GM21737 (cell line): Measurements from ENCODE around the gene BORA.
"Not testable (repeated sequence)": the region's sequence is repeated elsewhere in the genome, so short reads cannot be mapped to it uniquely, and the experiment has no call there.

ENCODE experiments used
- ATAC-seq: cut with Tn5 transposase; IDR thresholded peaks from one replicate; pipeline ENCODE4 v1.9.1; 2021; ENCODE audit warnings: mild to moderate bottlenecking, moderate library complexity; ENCODE audit not compliant: unreplicated experiment

The BORA gene

DNA sequence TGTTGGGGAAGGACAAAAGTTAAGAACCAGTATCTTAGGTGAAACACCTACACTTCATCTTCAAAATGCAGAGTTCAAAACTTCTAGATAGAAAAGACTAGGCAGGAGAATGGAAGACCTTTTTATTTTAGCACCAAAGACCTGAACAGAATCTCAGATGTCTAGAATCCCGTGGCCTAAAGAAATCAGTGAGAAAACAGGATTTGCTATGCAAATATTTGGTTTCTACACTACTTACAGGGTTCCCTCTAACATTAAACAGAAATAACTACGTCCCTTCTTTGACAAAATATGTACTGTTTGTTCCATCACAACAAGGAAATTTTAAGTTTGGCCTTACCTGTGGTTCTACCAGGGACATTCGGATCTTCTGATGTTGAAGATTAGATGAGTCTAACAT lies 32.5 kb downstream of the BORA start:
- no peak for ATAC-seq

DNA sequence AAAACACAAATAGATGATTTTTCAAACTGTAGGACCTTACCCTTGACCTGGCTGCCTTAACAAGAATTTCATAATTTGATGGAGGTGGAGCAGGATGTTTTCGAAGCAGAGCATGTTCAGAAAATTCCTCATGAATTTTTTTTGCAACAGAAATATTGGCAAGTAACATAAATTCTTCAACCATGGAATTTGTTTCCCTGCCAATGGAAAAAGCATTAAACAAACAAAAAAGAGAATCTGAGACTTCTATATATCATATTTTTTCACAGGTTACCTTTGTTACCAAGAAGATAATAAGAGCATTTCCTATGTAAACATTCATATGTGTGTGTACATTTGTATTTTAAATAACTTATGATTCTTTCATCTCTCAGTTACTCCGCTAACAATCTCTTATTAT lies 35.7 kb downstream of the BORA start:
- no peak for ATAC-seq

DNA sequence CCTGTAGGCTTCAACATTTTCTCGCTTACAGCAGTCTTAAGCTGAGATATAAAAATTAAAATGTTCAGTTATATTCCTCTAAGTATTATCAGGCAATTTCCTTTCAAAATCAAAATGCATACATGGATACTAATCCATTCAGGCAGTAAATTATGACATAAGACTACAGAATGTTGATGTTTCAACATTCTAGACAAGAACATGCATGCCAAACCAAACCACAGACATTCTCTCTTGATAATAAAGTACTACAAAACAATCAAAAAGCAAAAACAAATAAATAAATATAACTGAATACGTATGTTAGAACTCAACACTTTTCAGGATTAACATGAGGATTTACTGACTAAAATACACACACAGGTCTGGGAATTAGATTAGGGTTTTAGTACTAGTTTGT lies 46.3 kb downstream of the BORA start:
- ATAC-seq, result no peak

DNA sequence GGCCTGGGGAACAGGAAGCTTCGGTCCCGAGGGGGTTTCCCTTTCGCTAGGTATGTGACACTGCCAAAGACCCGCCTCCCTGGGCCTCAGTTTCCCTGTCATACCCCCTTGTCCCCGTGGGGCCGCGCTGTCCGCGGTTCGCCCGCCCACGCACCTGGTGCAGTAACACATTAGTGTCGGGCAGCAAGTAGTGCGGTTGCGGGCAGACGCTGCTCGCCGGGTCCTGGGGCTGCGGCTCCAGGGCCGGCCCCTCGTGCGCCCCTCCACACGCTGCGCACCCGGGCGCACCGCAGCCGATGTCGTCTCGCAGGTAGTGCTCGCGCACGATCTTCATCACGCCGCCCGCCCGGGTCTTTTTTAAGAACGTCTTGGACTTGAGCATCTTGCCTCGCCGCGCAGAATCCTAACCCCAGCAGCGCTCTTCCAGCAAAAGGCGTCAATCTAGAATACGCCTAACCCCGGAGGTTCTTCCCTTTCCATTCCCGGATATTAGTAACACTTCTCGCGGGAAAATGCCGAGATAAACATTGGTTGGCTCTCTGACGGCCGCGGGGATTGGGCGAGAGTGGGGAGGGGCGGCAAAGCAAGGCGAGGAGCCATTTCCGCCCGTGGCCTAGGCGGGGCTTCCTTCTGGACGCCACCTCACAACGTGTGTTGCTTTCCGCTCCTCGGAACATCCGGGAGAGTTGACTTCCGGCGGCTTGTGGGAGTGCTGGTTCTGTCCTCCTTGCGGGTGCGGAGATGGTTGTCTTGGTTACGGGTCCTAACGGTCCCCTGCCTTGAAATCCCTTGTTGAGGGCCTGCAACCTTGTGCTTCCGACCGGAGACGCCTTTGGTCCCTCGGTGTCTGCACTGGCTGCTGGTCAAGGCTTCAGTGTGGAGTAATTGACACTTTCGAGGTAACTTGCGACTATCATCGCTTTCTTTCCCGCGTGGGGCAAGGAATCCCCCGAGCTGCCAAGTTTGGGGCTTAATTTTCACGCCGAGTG lies 54.0 kb downstream of the BORA start, which contains the start of the genes DIS3 and PIBF1:
TSS of gene DIS3 (minus strand) at position 450 of the 989 bp plus-strand sequence. CDS start at position 382, 68 bp downstream.
TSS of gene PIBF1 (plus strand) at position 683 of the 989 bp plus-strand sequence. CDS start 1,337 bp downstream, outside the sequence.
- ATAC-seq, result peak; percentile 98

DNA sequence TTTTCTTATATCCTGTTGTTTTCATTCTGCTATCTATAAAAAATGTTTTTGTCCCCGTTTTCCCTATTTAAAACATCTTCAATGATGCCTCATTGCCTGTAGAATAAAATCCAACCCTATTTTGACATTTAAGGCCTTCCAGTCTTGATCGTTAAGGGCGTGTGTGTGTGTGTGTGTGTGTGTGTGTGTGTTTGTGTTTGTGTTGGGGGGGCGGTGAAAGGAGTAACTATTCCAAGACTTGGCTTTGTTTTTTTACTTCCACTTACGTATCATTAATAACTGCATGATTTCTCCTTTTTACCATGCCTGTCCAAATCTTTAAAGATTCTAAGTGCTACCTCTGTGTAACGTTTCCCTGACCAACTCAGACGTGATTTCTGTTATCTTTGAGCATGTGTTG lies 55.0 kb downstream of the BORA start:
- ATAC-seq, result no peak

DNA sequence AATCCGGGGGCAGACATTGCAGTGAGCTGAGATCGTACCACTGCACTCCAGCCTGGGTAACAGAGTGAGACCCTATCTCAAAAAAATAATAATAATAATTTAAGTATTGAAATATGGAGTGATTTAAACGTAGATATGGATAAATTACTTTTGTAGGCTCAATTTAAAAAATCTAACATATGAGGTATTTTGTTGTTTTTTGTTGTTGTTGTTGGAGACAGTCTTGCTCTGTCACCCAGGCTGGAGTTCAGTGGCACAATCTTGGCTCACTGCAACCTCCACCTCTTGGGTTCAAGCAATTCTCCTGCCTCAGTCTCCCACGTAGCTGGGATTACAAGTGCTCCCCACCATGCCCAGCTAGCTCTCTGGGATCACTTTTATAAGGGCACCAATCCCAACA lies 57.0 kb downstream of the BORA start:
- not testable (repeated sequence) for ATAC-seq

DNA sequence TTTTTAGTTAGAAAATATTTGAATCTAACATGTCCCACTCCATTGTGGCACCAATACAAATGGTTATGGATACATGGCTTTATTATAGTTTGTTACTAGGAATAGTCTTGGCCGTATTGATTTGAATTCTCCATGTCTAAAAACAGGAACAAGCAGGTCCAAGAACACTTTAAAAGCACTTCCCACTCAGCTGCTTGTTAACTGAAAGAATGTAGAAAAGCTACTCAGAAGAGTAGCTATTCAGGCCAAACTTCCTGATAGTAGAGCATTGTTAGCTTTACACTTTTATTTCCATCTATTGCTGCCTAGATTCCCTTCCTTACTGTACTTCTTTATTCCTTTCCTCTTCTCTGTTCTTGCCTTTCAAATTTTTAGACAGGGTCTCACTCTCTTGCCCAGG lies 61.1 kb downstream of the BORA start:
- no peak for ATAC-seq

DNA sequence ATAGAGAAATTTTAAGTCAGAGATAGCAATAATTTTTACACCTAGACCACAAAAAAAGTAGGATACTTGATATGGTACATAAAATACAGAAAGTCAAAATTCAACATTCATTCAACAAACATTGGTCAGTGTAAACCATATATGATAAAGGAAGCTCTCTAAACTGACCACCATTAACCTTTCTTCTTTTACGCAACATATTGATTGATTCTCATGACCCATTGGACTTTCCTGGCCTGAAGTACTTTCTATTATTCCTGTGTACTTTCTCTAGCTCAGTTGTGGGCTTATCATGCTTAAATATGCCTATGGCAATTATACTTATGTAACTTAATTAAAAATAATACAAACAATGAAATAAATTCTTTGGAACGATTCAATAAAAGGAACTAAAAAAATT lies 64.9 kb downstream of the BORA start:
- no peak for ATAC-seq

DNA sequence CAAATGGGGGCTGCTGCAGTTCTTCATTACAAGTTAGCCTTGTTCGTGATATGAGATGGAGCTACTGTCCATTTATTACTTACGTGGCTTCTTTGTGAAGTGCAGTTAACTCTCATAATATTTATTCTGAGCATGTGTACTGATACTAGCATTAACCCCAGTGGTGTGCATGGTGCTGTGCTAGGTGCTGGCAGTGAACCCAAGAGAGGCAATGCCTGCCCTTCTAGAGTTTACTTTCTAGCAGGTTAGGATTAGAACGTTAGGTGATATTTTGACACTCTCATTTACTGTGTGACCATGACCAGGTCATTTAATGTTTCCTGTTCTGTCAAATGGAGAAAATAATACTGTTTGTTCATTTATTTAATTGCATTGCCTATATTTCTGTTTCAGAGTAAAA lies 71.1 kb downstream of the BORA start:
- no peak for ATAC-seq

DNA sequence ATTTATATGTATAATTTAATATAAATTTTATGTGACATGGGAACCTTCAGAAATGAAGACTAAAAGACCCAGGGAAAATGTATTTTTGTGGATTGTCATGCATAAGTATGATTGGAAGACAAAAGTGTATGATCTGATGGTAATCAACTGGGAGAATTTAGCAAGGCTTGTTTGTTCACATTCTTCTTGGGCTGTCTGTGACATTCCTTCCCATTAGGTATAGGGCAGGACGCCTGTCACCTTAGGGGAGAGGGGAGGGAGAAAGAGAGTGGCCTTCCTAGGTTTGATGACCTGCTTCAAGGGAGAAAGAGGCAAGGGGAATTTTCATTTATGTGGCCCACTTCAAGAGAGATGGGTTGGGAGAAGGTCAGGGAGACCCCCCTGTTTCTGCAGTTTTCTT lies 76.6 kb downstream of the BORA start:
- ATAC-seq, result no peak
